GOT3 (cell line): Measurements from ENCODE around the gene IFT172.
"Not testable (repeated sequence)": the region's sequence is repeated elsewhere in the genome, so short reads cannot be mapped to it uniquely, and the experiment has no call there.

ENCODE experiments used
- DNase-seq: peaks from one replicate; lab custom pipeline; 2025; ENCODE audit warnings: mixed read lengths; lab: John Stamatoyannopoulos, UW

Gene IFT172, protein sequence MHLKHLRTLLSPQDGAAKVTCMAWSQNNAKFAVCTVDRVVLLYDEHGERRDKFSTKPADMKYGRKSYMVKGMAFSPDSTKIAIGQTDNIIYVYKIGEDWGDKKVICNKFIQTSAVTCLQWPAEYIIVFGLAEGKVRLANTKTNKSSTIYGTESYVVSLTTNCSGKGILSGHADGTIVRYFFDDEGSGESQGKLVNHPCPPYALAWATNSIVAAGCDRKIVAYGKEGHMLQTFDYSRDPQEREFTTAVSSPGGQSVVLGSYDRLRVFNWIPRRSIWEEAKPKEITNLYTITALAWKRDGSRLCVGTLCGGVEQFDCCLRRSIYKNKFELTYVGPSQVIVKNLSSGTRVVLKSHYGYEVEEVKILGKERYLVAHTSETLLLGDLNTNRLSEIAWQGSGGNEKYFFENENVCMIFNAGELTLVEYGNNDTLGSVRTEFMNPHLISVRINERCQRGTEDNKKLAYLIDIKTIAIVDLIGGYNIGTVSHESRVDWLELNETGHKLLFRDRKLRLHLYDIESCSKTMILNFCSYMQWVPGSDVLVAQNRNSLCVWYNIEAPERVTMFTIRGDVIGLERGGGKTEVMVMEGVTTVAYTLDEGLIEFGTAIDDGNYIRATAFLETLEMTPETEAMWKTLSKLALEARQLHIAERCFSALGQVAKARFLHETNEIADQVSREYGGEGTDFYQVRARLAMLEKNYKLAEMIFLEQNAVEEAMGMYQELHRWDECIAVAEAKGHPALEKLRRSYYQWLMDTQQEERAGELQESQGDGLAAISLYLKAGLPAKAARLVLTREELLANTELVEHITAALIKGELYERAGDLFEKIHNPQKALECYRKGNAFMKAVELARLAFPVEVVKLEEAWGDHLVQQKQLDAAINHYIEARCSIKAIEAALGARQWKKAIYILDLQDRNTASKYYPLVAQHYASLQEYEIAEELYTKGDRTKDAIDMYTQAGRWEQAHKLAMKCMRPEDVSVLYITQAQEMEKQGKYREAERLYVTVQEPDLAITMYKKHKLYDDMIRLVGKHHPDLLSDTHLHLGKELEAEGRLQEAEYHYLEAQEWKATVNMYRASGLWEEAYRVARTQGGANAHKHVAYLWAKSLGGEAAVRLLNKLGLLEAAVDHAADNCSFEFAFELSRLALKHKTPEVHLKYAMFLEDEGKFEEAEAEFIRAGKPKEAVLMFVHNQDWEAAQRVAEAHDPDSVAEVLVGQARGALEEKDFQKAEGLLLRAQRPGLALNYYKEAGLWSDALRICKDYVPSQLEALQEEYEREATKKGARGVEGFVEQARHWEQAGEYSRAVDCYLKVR (N-terminal part only)

DNA sequence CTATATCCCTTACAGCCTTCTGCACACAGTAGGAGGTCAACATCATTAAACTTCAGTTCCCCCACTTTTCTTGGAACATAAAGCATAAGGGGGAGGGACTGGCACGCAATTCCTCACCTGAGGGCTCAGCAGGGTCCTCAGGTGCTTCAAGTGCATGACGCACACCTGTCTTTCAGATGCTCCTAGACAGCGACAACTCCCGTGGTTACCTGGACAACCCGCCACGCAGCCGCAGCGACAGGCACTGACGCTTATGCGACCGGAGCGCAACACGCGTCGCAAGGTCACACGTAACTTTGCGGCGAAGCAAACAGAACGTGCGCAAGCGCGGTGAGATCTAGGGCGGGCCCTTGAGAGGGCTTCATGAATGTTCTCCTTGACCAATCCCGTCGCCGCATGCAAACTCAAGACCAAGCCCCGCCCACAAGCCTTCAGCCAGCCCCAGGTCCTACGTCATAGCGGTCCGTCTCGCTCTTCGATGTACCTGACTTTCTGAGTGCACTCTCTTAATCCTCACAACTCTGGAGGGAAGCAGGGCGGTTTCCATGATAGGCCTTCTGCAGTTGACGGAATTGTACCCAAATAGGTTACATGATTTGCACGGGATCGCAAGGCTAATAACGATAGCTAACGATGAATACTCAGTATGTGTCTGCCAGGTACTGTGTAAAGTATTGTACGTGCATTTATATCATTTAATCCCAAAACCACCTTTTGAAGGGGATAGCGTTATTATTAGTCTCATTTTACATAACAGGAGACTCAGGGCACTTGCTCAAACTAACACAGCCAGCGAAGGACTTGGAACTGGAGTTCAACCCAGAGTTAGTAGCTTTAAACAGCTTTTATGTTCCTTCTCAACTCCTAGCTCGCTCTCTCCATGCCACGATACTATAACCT lies at the start of gene IFT172:
Gene IFT172, minus strand, starts transcription at position 246 of the 900 bp plus-strand sequence. Its CDS starts 90 bp downstream, at position 156.
- DNase-seq: peak; percentile 72

- not testable (repeated sequence) for DNase-seq
Observed at GRCh38 chr2:27538839-27539450, 49.4 kb upstream of the IFT172 start.

DNA sequence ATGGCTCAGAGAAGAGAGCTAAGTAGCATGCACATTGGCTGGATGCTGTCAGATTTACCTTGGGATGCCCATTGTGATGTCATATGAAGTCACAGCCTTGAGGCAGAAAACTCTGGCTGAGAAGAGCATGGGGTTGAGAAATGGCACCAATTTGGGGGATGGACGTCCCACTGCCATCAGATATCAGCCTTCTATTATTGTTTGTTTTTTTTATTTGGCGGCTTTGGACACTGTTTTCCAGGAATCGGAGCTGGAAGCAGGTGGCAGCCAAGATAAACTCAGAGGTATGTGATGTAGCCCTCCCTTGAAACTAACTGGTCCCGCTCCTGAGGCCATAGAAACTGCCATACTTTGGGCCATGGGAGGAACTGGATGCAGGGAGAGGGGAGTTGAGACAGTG lies 47.7 kb upstream of the IFT172 start:
- no peak for DNase-seq

GRCh38 chr2:27531983-27532382 lies 42.4 kb upstream of the IFT172 start:
- no peak for DNase-seq

DNA sequence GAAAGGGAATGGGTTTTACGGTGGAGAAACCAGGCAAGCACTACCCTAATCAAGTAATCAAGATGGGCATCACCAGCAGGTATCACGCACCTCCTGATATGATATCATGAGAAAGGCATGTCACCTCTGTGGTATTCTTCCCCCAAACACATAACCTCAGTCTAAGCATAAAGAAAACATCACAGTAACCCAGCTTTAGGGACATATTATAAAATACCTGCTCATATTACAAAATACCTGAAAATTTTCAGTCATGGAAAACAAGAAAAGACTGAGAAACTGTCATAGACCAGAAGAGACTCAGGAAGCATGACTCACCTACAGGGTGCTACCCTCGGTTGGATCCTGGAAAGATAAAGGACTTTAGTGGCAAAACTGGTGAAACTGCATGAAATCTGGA lies 37.6 kb upstream of the IFT172 start:
- DNase-seq: no peak

- DNase-seq: no peak
Observed at GRCh38 chr2:27522400-27522945, 32.9 kb upstream of the IFT172 start.

DNA sequence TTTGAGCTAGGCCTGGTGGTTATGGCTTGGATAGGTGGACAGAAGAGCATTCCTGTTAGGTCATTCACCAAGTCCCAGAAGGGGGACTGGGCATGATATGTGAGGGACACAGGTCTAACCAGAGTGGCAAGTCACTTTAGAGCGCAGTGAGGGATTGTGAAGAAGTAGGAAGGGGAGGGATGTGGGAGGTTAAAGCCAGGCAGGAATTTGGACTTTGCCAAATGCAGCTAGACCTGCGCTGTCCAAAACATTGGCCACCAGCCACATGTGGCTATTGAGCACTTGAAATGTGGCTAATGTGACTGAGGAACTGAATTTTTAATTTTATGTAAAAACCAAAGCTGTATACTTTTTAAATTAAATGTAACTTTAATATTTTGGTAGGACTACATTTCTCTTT lies 30.8 kb upstream of the IFT172 start:
- DNase-seq: no peak

DNA sequence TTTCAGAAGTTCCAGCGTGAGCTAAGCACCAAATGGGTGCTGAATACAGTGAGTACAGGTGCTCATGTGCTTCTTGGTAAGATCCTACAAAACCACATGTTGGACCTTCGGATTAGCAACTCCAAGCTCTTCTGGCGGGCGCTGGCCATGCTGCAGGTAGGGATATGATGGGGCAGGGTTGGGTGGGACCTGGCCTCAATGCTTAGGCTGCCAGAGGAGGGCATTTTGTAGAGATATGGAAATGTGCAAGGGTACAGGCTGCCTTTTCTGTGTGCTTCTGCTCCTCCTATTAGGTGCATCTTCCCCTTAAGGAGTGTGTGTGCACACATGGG lies 29.2 kb upstream of the IFT172 start:
- no peak for DNase-seq

GRCh38 chr2:27518113-27518781 lies 28.7 kb upstream of the IFT172 start:
- no peak for DNase-seq

GRCh38 chr2:27509326-27509725 lies 19.8 kb upstream of the IFT172 start:
- DNase-seq: no peak

- DNase-seq: no peak
Observed at GRCh38 chr2:27507293-27507692, 17.8 kb upstream of the IFT172 start.

GRCh38 chr2:27506587-27506986 lies 17.0 kb upstream of the IFT172 start:
- DNase-seq: no peak

DNA sequence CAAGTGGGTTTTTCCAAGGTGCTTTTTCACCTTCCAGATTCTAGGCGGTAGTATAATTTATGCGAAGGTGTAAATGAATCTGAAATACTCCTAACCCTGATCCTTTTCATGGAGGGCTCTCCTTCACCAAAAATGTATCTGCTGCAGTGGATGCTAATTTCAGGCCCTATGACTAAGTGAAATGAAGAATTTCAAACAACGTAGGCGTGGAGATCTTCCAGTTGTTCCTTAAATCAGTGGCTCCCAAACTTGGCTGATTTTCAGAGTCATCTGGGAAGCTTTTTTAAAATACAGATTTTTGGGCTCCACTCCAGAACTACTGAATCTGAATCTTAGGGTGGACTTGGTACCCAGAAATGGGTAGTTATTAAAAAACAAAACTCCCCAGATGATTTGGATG lies 12.6 kb upstream of the IFT172 start:
- no peak for DNase-seq

- no peak for DNase-seq
Observed at GRCh38 chr2:27501042-27501441, 11.5 kb upstream of the IFT172 start.

GRCh38 chr2:27498975-27499374 lies 9.4 kb upstream of the IFT172 start:
- no peak for DNase-seq

DNA sequence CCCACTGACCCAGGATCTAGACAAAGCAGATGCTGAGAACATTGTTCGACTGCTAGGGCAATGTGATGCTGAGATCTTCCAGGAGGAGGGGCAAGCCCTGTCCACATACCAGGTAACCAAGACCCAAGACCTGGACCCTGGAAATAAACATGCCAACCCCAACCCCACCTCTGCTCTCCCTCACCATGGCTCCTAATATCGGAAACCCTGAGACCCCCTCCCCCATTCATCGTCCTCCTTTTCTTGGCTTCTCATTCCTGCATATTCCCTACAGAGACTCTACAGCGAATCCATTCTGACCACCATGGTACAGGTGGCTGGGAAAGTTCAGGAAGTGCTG lies 7.7 kb upstream of the IFT172 start:
- no peak for DNase-seq

GRCh38 chr2:27496357-27497287 lies 7.1 kb upstream of the IFT172 start, which contains the start of gene GCKR:
GCKR (plus strand) TSS chr2:27496839; CDS start chr2:27496905, 66 bp downstream.
- no peak for DNase-seq

DNA sequence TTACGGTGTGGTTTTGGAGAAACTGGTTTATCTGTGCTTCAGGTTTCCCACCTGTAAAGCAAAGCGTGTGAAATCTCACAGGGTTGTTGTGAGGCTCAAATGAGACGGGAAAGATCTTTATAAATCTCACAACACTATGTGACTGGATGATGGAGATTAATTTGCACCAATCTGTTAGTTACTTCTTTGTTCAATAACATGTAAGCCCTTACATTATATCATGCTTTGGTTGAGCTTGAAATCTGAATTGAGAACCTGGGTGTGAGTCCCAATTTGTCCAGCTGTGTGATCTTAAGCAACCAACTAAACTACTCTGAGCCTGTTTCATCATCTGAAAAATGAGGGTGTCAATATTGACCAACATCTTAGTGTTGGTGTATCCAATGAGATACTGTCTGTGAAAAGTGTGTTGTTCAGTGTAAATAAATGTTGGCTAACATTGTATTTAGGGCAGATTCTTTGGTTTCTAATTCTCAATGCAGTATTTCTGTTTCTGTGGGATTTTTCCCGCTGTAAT lies 6.4 kb upstream of the IFT172 start:
- no peak for DNase-seq
